ENCODE data around the gene MAGI1.
A peak's percentile ranks its signal among the peaks of the same experiment; 100 is the strongest.
"Not testable (repeated sequence)": the region's sequence is repeated elsewhere in the genome, so short reads cannot be mapped to it uniquely, and the experiment has no call there.

Gene MAGI1

DNA sequence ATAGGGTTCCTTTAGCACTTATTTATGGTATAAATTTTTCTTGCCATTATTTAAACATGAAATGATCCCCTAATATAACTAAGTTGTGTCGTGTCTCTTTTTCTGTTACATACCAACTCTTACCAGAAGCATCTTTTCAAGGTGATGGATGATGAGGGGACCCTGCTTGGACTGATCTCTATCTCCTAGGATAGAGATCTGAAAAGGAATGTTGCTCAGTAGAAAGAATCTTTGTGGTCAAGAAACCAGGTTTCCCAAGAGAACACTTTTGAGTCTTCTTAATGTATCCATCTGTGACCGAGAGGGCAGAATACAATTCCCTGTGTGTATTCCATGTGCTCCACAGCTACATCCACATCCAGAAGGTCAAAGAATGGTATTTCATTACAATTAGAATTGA is 409.7 kb downstream of the MAGI1 start:
- no peak for DNase-seq (ENCODE audit: low read depth)

DNA sequence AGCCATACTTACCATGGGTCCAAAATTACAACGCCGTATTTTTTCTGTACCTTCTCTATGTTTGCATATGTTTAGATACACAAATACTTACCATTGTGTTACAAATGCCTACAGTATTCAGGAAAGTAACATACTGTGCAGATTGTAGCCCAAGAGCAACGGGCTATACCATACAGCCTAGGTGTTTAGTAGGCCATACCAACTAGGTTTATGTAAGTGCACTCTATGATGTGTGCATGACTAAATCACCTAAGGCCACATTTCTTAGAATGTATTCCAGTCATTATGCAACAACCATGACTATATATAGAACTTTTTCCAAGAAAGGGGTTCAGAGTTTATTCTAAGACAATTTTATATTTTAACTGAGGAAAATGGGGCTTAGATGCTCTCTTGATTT is 411.7 kb downstream of the MAGI1 start:
- DNase-seq (ENCODE audit: low read depth) = no peak

DNA sequence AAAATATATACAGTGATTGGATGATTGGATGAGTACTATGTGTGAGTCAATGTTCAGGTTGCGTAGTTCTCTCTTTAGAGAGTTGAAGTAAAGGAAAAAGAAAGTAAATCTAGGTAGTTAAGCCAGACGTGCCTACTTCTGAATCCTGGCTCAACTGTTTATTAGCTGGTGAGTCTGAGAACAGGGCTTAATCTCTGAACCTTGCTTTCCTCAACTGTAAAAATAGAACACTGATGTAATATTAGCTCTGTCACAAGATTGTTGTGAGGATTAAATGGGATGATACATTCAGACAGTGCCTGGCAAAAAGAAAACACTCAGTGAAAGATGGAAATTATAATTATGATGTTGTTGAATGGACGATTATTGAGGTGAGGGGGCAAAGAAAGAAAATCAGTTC is 413.4 kb downstream of the MAGI1 start:
- no peak for DNase-seq (ENCODE audit: low read depth)

DNA sequence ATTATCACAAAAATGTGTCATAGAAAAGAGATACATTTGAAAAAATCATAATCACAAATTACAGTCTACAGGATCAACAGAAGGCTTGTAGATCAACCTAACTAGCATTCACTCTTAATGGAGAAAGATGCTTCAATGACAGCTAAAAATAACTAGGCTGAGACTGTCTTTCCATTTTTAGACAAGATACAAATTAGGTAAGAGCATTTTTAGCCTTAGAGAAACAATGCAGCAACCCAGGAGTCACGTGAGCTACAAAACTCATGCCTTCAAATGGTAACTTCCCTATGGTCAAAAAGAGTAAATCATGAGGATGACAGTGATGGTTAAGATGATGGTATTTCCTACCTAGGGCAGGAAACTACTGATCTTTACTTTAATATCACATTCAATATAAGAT is 415.4 kb downstream of the MAGI1 start:
- DNase-seq (ENCODE audit: low read depth) = no peak

DNA sequence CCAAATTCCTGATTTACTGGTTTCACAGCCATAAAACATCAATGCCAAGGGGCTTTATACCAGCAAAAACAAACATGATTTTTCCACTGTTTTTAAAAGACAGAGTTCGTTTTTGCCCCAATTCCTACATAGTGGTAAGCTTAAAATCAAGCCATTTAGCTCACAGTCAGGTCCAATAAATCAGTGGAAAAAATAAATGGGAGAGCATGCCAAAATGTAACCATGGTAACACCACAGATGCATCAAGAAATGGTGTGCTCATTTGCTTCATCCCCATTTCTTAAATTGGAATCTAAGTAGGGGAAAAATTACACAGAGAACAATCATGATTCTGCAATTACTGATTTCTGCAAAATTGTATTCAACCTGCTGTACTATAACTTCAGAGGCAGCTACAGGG is 418.8 kb downstream of the MAGI1 start:
- no peak for DNase-seq (ENCODE audit: low read depth)

DNA sequence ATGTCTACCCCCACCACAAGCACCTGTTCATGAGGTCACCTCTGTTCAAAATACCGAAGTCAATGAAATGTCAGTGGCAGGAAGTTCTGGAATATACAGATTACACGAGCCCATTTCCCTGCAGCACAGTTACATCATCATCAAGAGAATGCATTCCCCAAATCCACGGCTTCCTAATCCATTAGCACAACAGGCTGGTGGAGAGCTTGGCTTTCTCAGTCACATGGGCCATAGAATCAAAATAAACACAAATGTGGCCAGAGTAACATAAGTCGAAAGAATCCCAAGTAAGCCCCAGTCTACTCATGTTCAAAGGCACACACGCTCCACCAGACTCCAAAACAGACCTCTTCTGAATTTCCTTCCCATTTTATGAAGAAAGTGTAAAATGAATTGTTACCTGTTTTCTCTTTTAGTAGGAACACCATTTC is 419.3 kb downstream of the MAGI1 start:
- peak; percentile 40 for DNase-seq (ENCODE audit: low read depth)

DNA sequence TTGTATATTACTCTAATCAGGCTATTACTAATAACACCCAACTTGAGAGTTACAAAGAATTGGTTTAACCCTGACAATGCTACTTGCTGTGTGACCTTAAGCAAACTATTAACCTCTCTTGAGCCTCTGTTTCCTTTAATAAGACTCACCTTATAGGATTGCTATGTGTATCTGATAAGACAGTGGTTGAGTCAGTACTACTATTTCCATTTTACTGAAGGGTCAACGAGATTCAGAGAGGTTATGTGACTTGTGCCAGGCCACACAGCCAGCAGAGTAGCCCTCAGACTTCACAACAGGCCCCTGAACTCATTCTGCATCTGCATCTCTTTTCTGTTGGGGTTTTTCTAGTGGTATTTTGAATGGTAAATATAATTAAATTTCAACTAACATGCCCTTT is 420.1 kb downstream of the MAGI1 start:
- no peak for DNase-seq (ENCODE audit: low read depth)

DNA sequence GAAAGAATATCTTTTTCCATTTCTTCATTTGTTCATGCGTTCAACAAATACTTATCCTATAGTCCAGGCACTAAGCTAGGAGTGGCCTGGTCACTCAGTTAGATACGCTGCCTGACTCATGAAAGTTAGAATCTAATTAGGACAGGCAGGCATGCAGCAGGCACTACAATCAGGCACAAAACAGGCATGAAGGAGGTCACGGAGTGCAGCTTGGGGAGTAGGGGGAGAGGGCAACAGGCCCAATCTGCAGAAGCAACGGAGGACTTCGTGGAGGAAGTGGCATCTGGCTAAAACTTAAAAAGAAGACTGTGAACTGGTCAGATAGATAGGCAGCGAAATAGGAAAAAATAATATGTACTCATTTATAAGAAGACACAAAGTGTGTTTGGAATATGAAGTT is 420.9 kb downstream of the MAGI1 start:
- DNase-seq (ENCODE audit: low read depth) = no peak

DNA sequence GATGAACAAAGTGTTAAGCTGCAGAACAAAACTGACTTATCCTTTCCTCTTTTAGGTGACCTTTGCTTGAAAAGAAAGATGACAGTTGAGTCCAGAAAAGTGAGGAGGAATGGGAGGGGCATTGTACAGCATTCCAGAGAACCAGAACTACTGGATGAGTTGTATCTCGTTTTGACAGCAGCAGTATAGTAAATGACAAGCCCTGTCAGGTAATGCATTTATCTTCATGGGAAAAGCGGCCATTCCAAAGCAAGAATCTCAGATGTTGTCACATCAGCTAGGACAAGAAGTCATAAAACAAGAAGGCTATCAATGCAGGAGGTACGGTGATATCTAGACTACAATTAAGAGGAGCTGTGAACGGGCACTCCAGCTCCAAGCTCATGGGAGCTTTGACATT is 421.5 kb downstream of the MAGI1 start:
- no peak for DNase-seq (ENCODE audit: low read depth)

DNA sequence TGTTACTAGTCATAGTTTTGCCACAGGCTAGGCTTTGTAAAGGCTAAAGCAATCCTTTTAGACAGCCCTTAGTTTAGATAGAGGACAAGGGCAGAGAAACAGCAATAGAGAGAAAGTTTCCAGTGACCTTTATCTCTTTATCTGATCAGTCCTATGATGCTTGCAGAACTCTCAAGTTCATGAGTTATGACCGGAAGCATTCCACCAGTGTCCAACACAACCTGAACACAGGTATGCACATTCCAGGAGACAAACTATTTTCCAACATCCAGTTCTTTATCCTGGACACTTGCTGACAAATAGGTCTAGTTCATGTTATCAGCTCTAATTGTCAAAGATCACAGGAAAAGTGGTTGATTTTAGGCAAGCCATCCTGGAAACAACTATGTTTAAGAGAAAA is 422.2 kb downstream of the MAGI1 start:
- DNase-seq (ENCODE audit: low read depth) = no peak

DNA sequence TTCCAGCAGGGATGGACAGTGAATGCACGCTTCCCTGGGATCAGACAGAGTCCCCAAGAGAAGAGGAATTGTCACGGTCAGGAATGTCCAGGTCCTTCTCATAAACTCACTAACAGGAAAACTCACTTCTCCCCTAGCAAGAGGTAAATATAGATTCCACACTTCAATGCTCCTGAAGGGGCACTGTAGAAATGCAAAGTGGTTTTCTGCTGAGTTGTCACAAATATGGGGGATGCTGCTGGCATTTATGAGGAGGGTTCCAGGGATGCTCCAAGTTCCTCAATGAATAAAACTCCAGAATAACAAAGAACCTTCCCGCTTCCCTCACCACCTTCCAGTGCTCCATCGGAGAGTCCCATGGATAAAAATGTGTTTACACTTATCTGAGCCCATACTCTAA is 423.4 kb downstream of the MAGI1 start:
- DNase-seq (ENCODE audit: low read depth) = no peak

DNA sequence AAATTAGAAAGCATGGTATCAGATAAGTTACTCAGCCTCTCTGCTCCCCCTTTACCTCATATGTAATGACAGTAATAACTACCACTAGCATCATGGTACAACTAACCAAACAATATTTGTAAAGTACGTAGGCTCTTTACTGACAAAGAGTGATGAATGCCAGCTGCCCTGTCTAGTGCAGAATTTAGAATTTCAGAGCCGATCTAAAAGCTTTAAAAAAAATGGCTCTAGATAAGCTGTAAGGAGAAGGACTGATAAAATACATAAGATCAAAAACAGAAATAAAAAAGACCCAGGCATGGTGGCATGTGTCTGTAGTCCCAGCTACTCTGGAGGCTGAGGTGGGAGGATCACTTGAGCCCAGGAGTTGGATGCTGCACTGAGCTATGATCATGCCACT is 424.1 kb downstream of the MAGI1 start:
- no peak for DNase-seq (ENCODE audit: low read depth)

DNA sequence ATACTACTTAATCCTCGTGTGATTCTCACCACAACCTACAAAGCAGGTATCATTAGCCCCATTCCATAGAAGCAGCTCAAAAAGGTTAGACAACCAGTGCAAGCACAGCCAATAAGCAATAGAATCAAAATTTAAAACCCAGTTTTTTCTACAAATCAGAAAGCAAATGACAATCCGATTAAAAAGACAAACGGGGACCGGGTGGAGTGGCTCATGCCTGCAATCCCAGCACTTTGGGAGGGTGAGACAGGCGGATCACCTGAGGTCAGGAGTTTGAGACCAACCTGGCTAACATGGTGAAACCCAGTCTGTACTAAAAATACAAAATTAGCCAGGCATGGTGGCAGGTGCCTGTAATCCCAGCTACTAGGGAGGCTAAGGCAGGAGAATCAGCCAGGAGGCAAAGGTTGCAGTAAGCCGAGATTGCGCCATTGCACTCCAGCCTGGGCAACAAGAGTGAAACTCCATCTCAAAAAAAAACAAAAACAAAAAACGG is 430.7 kb downstream of the MAGI1 start:
- not testable (repeated sequence) for DNase-seq (ENCODE audit: low read depth)

DNA sequence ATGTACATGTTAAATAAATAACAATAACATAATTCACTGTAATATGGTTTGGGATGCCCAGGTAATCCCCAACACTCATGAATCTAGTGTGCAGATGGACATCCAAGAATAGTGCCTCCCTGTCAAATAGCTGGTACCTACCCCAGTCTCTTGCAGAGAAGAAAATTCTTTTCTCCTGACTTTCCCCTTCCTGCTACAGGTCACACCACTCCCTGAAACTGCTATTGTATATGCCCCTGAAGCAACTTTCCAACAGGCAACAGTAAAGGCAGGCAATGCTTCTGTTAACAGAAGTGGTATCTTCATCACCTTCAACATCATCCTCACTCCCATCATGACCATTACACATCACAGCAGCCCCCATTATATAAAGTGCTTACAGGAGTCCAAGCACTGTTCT is 431.6 kb downstream of the MAGI1 start:
- DNase-seq (ENCODE audit: low read depth) = no peak

DNA sequence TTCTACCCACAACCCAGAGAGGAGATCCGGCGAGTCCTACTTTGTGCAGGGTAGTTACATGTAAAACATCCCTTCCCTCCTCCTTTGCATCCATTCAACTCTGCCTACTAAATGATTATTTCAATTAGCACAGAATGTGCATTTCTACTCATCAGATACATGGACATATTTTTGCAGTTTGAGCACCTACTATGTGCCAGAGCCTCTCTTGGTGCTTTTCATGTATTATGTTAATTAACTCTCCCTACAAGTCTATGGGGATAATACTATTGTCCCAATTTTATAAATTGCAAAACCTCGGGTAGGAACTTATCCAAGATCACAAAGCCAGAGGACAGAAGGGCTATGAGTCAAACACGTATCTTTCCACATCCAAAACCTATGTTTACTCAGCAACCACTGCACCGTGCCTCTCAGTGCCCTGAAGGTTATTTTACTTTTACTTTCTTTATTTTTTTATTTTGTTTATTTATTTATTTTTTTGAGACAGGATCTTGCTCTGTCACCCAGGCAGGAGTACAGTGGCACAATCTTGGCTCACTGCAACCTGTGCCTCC is 432.8 kb downstream of the MAGI1 start:
- DNase-seq (ENCODE audit: low read depth) = peak; percentile 19

DNA sequence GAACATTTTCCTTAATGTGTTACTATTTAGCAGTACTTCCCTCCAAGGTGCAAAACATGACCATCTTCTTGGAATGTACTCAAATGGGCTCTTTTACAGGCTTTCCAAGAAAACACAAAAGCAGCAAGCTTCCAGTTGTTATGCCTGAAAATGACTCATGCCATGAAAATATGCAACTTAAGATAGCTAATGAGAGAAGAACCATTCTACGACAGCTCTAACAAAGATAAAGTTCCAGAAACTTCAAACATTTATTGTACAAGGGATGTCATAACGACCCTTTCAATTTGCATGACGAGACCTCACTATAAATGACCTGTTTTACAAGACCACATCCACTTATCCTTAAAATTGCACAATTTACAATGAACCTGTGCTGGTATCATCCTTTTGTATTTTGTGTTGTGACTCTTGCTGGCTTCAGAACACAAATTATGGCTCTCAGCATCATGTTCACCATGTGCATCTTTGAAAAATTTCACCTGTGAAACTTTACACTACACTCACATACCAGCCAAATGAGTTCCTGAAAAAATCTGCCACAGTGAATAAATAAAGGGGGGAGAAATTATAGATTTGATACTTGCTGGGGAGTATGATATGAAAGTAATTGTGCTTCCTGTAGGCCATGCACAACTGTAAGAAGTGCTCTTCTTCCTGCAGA is 433.7 kb downstream of the MAGI1 start:
- DNase-seq (ENCODE audit: low read depth) = peak; percentile 60

DNA sequence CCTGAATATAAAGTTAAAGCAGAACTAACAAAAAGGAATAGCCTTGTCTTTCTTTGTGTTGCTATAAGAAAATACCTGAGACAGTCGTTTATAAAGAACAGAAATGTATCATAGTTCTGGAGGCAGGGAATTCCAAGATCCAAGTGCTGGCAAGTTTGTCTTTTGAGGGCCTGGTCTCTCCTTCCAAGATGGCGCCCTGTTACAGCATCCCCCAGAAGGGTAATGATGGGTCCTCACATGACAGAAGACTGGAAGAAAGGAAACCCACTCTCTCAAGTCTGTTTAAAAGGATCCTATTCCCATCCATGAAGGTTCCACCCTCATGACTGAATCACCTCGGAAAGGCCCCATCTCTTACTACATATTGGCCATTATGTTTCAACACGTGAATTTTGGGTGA is 435.1 kb downstream of the MAGI1 start:
- DNase-seq (ENCODE audit: low read depth) = no peak

DNA sequence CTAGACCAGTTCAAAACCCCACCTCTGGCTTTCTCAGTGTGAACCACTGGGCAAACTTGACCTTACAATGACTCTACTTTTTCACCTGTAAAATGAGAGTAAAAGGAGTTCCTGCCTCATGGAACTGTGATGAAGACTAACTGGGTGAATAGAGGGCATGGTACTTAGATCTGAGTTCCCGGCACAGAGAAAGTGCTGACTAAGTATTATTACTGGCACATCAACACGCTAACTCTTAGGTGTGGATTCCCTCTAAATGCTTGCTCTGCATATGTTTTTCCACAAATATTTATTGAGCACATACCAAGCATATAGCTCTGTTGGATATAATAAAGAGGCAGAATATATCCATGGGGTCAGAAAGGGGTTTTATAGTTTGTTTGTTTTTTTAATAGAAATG is 437.8 kb downstream of the MAGI1 start:
- DNase-seq (ENCODE audit: low read depth) = no peak

DNA sequence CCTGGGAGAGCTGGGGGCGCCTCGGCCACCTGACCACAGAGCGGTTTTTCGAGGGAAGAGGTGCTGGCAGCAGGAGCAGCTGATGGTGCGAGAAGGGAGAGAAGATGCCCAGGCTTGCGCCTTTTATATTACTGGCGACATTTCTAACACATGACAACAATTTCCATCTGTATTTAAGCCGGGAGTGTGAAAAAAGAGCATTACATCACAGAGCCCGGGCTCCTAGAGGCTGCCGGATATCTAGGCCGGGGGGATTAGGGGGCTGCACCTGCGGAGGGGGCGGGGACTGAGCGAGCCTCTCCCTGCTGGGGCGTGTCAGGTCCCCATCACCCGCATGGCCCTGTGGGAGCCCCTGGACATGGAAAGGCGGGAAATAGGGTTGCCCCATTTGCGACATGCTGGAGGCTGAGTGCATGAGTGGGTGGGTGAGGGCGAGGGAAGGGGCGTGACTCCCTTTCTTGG is 440.7 kb downstream of the MAGI1 start:
- no peak for DNase-seq (ENCODE audit: low read depth)

DNA sequence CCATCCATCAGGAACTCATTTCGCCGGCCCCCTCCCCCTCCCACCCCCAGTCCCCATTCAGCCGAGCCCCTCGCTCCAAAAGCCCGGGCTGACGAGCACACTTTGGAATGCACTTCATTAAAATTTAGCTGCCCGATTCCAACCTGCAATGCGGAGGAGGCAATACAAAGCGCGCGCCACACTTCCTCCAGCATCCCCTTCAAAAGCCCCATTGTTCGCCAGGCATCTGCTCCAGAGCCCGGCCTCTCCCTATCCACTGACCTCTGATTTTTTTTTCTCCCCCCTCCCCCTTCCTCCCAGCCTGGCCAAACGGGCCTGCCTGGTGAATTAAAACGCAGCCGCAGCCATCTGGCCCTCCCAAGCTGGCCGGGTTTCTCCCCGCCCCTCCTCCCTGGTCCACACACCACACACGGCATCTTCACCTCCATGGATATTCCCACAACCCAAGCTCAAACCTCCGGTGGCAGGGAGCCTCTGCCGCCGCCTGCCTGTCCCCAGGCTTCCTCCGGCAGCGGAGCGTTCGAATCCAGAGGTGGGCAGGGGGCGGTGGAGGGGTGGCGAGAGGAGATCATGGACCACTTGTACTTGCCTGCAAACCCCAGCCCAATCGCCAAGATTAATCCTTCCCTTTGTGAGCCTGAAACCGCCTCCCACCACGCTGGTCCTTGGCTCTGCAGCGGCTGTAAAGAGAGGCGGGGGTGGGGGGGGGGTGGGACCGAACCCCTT is 441.3 kb downstream of the MAGI1 start:
- no peak for DNase-seq (ENCODE audit: low read depth)

DNA sequence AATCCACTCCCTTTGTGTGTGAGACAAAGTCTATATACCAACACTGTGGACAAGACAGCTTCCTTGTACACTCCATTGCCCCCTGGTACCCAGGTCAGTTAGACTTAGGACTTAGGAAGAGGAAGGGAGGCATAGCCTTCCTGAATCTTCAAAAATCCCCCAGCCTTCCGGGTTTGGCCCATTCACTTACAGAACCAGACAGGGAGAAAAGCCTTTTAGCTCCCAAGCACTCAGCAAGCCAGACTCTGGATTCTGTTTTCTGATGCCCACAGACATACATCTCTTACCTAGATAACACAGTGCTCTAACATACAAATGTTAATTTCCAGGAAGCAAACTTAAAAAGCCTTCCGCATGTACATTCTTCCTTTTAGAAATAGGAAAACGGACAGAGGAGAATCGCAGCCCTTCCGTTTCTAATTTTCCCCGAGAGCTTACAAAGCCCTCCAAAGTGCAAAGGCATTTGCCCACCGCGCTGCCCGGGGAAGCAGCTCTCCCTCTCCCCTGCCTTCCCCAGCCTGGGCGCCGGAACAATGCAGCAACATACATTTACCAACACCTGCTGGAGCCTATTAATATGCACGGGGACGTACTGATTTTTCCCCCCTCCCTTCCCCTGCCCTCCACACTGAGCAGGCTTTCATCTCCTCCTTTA is 442.0 kb downstream of the MAGI1 start:
- DNase-seq (ENCODE audit: low read depth) = no peak

DNA sequence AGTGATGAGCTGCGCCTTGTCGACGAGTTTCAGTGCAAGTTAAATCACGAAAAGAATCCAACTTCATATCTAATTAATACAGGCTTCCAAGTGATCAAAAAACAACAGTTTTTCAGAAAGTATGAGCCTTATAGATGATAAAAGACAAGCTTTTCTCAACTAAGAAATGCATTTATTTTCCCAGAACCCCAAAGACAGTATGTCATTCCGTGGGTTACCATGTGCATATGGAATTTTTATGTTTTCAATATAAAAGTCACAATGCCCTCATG is 442.8 kb downstream of the MAGI1 start:
- DNase-seq (ENCODE audit: low read depth) = no peak

Measured in fibroblast of gingiva (primary cell).